GM12891 (cell line): ENCODE data around the gene KRT6B. TPM values are rescaled to one million over a fixed set of nuclear protein-coding genes. Genes with fewer than 3 reads are reported as not detected.
"Not testable (repeated sequence)": the region's sequence is repeated elsewhere in the genome, so short reads cannot be mapped to it uniquely, and the experiment has no call there.

ENCODE experiments used
- DNase-seq: peaks from one replicate; pipeline ENCODE4 v3.0.0; 2011; ENCODE audit warnings: low spot score; ENCODE audit not compliant: insufficient read length
- FAIRE-seq: peaks from 2 replicates; lab custom pipeline; 2011; peaks lifted over from hg19 to GRCh38; lab: Jason Lieb, UNC
- PAX5 ChIP-seq: IDR thresholded peaks from 2 replicates; pipeline ENCODE4 v1.6.1; 2011; ENCODE audit warnings: low read length, moderate library complexity, mild to moderate bottlenecking; ENCODE audit not compliant: insufficient read depth, severe bottlenecking
- POLR2A ChIP-seq: IDR thresholded peaks from 2 replicates; pipeline ENCODE4 v1.6.1; 2011; ENCODE audit warnings: low read depth, low read length, control low read depth
- POLR2AphosphoS5 ChIP-seq: IDR thresholded peaks from 2 replicates; pipeline ENCODE4 v1.6.1; 2011; ENCODE audit warnings: low read depth, low read length, control low read depth
- POU2F2 ChIP-seq: IDR thresholded peaks from 2 replicates; pipeline ENCODE4 v1.6.1; 2011; ENCODE audit warnings: low read depth, mild to moderate bottlenecking, control low read depth, low read length, moderate library complexity
- SPI1 ChIP-seq: IDR thresholded peaks from 2 replicates; pipeline ENCODE4 v1.6.1; 2011; ENCODE audit warnings: low read depth, low read length, control low read depth
- TAF1 ChIP-seq: IDR thresholded peaks from 2 replicates; pipeline ENCODE4 v1.6.1; 2011; ENCODE audit warnings: low read depth, low read length, control low read depth
- polyA plus RNA-seq: library from polyadenylated mRNA; unstranded; fragments of >200 nt; gene quantifications from one replicate; pipeline ENCODE4 v1.2.1, GENCODE V29; 2012; ENCODE audit warnings: low read depth, missing spikeins, inconsistent platforms; ENCODE audit not compliant: missing spikeins

The KRT6B gene
- 0.04 TPM for polyA plus RNA-seq

DNA sequence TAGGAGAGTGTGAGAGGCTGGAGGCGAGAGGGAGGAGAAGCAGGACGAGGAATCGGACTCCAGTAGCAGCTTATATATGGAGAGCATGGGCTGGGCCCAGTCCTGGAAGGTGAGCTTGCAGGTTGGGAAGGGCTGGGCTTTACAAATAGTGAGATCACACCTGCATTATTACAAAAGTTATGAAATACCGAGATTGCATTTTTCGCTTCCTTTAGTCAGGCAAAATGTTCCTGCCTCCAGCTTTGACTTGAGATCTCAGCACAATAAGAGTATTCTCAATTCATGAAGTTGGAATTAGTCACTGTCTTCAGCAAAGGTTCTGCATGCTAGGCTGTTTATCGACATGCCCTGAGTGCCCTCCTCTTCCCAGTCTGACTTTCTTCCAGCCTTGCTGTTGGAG lies at the start of gene KRT6B:
Gene KRT6B (minus strand): TSS at position 46 of the 400 bp plus-strand sequence. CDS start 68 bp downstream, outside the sequence.
- no peak for FAIRE-seq
- TF ChIP-seq PAX5, result no peak
- TF ChIP-seq POLR2A, result no peak

DNA sequence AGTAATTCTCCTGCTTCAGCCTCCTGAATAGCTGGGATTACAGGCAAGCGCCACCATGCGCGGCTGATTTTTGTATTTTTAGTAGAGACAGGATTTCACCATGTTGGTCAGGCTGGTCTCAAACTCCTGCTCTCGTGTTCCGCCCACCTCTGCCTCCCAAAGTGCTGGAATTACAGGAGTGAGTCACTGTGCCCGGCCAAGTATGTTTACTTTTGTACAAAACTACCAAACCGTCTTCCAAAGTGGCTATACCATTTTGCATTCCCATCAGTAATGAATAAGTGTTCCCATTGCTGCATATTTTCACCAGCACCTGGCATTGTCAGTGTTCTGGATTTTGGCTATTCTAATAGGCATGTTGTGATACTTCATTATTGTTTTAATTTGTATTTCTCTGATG lies 49.5 kb upstream of the KRT6B start:
- FAIRE-seq, result no peak
- no peak for DNase-seq
- TF ChIP-seq PAX5, result no peak
- TF ChIP-seq POLR2AphosphoS5, result no peak
- no peak for TF ChIP-seq TAF1
- no peak for TF ChIP-seq POLR2A
- no peak for TF ChIP-seq POU2F2
- no peak for TF ChIP-seq SPI1

More for the DNA sequence above, at the start of gene KRT6B:
- DNase-seq, result no peak

DNA sequence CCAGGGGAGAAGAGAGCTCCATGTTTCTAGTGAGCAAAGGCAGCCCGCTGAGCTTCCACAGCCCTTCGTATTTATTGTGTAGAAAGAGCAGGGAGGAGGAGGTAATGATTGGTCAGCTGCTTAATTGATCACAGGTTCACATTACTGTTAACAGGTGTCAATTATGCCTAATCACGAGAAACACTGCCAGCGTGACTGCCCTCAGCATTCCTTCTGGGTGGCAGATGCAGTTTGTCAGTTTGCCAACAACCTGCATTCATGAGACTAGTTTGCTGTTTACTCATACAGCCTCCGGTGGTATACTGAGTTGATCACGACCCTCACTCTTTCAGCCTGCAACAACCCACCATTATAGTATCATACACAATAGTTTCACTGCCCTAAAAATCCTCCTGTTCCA lies 48.6 kb upstream of the KRT6B start:
- FAIRE-seq, DNase-seq: not testable (repeated sequence)

DNA sequence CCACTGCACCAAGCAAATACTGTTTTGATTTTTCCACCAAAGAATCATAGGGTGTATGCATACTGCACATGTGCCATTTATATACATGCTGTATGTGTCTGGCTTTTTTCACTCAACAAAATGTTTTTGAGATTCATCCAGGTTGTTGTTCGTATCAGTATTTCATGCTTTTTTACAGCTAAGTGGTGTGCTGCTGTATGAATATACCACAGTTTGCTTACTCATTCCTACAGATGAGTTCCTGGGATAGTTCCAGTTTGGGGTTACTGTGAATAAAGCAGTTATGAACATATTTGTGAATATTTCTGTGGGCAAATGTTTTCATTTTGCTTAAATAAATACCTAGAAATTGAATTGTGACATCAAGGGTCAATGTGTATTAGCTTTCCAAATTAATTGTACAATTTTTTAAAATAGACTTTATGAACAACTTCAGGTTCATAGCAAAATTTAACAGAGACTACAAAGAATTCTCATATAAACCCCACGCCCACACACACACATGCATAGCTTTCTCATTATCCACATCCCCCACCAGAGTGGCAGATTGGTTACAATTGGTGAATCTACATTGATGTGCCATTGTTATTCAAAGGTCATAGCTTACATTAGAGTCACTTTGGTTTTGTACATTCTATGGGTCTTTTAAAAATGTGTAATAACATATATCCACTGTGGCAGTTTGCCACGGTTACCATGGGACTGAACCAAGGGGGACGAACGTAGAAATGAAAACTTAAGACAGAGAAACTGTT lies 48.0 kb upstream of the KRT6B start:
- no peak for FAIRE-seq
- no peak for DNase-seq
- TF ChIP-seq SPI1 (no peak), TAF1 (no peak), POU2F2 (no peak), PAX5 (no peak), POLR2AphosphoS5 (no peak), POLR2A (no peak)

DNA sequence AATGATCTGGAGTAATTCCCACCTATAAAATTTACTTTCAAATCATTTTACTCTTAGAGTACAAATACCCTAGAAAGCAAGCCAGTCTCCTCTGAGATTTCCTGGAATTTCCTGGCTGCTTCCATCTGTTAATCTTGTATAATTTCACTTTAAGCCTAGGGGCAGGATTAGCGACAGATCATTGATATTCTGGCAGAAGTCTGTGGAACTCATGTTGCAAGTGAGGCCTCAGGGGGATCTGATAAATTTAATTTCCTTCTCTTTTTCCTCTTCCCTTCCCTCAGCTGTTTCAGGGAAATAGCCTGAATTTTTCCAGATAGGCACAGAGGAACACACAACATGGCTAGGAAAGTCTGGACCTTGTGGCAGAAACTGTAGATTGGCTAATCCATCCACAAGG lies 47.0 kb upstream of the KRT6B start:
- DNase-seq (no peak), FAIRE-seq (no peak)
- TF ChIP-seq PAX5, result no peak
- no peak for TF ChIP-seq POLR2AphosphoS5
- no peak for TF ChIP-seq SPI1
- no peak for TF ChIP-seq POU2F2
- TF ChIP-seq POLR2A, result no peak
- no peak for TF ChIP-seq TAF1

DNA sequence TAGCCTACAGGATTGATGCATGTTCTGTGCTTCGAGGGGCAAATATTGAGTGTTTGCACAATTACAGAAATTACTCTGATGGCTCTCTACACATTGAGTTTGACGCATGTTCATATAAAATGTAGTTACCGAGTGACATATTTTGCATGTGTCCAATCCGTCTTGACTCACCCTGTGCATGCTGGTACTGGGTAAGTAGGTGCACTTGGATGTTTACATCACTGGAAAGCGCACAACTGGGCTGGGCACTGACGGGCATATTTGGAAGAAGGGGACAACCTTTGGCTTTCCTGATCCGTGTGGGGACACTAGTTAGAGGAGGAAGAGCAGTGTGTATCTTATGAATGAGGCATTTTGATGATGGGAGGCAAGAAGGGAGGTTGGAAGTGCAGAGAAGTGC lies 46.0 kb upstream of the KRT6B start:
- no peak for FAIRE-seq
- no peak for DNase-seq
- TF ChIP-seq POU2F2 (no peak), PAX5 (no peak), TAF1 (no peak), SPI1 (no peak), POLR2A (no peak), POLR2AphosphoS5 (no peak)

DNA sequence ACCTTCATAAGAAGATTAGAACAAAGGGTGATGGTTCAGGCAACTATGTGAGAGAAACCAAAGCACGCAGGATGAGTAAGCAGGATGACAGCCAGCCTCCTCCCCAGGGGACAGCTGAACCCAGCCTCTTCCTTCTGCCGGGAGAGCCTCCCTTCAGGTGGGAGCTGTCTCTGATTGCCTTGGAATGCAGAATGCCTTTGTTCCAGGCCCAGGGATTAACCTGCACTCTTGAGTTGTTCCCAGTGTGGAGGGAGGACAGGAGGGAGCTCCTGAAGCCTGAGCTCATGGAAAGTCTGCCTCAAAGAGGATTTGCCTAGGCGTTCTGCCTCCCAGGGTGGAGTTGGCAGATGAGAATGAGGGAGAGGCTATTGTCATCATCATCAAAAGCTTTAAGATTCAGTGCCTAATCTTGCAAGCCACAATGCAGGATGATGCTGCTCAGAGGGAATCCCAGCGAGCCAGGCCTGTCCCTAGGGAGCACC lies 44.7 kb upstream of the KRT6B start:
- TF ChIP-seq TAF1 (no peak), POLR2A (no peak), PAX5 (no peak), POU2F2 (no peak), POLR2AphosphoS5 (no peak), SPI1 (no peak)
- no peak for FAIRE-seq
- DNase-seq, result no peak

DNA sequence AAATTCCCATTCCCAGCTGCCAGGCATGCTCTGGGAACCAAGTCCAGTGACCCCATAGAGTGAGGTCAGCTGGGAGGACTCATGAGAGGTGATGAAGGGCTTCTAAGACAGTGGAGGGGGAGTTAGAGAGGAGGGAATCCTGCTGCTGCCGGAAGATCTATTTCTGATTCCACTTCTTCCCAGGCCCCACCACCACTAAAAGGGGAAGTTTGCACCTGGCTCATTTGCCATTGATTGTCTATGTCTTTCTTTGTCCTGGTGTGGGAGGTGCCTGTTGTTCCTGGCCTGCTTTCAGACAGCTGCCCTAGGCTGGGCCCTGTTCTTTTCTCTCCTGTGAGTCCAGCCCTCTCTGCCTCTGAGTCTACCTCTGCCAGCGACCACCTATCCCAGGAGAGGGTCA lies 44.1 kb upstream of the KRT6B start:
- TF ChIP-seq POLR2AphosphoS5 (no peak), TAF1 (no peak), POU2F2 (no peak)
- no peak for FAIRE-seq
- no peak for DNase-seq

DNA sequence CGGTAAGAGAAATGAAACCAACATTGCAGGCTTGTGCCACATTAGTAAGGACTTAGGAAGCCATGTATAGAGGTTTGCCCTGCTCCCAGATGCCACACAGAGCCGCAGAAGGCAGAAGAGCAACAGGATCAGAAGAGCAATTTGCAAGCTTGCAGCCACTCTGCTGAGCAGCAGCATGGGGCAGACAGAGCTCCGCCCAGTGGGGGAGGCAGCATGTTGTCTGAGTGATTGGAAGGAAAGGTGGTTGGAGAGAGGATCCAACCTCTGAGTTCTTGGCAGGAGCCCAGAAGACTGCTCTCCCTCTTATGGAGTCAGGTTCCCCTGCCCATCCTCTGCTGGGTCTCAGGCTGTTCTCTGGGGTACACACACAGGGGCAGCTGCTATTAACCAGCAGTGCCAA lies 43.4 kb upstream of the KRT6B start:
- no peak for FAIRE-seq
- DNase-seq, result no peak
- TF ChIP-seq PAX5, result no peak
- no peak for TF ChIP-seq POLR2AphosphoS5
- no peak for TF ChIP-seq TAF1
- TF ChIP-seq SPI1, result no peak
- no peak for TF ChIP-seq POLR2A
- no peak for TF ChIP-seq POU2F2

DNA sequence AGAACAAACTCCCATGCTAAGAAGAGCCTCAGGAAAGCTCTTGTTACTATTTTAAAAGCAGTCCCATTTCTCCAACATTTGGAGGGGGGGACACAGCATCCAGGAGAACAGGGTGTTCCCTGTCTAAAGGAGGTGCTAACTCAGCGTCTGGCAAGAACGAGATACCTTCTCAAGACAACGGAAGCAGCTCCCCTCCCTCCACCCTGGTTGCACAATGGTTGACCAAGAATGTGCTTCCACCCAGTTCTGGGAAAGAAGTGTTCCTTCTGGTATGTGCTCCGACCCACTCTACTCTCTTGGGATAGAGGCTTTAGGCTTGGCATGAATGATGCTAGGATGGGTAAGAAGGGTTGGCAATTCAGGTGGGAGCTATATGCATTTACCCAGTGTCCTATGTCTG lies 42.6 kb upstream of the KRT6B start:
- TF ChIP-seq POU2F2 (no peak), POLR2A (no peak), POLR2AphosphoS5 (no peak), TAF1 (no peak), SPI1 (no peak), PAX5 (no peak)
- no peak for DNase-seq
- no peak for FAIRE-seq

DNA sequence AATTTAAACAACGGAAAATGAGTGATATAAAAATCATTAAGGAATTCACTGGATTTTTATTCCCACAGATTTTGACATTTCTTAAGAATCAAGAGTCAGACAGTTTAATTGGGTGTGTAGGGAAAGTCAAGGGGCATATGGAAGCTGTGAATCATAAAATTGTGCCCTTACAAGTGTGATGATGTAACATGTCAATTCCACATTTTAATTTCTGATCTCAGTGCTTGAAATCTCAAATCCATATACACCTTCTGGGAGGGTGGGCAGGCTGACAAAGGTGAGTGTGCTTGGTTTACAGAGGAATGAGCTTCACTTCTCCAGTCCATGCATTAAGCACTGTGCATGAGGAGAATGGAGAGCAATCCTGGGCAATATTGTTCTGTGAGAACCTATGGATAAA lies 42.2 kb upstream of the KRT6B start:
- FAIRE-seq (no peak), DNase-seq (no peak)
- TF ChIP-seq POLR2A (no peak), POU2F2 (no peak), PAX5 (no peak), TAF1 (no peak), SPI1 (no peak), POLR2AphosphoS5 (no peak)

DNA sequence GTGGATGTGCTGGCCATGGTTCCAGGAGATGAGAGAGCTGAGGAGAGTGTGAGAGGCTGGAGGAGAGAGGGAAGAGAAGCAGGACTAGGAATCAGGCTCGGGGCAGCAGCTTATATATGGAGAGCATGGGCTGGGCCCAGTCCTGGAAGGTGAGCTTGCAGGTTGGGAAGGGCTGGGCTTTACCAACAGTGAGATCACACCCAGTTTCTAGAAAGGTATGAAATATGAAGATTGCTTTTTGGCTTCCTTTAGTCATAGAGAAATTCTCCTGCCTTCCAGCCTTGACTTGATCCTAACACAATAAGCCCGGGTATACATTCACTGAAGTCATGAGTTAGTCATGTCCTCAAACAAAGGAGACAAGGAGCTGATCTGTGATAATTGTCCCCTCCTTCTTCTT lies 41.2 kb upstream of the KRT6B start, which contains the start of gene KRT6A:
Gene KRT6A (minus strand): TSS at position 86 of the 400 bp plus-strand sequence. CDS start 69 bp downstream, at position 17.
- FAIRE-seq (no peak), DNase-seq (no peak)
- no peak for TF ChIP-seq SPI1
- TF ChIP-seq POU2F2, result no peak
- TF ChIP-seq POLR2A, result no peak
- no peak for TF ChIP-seq POLR2AphosphoS5
- TF ChIP-seq PAX5, result no peak
- no peak for TF ChIP-seq TAF1

DNA sequence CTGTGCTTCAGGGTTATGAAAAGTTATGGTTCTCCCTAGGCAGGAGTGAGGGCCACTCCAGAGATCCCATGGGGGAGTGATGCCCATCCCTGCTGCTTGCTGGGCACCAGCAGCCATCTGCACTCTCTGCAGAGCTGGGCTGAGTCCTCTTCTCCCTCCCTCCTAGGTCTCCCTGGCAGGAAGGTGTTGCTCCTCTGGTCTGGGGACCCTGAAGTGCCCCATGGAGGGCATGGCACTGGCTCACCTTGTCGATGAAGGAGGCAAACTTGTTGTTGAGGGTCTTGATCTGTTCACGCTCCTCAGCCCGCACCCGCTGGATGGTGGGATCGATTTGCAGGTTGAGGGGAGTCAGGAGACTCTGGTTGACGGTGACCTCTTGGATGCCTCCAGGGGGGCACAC lies 40.5 kb upstream of the KRT6B start:
- not testable (repeated sequence) for FAIRE-seq, DNase-seq

DNA sequence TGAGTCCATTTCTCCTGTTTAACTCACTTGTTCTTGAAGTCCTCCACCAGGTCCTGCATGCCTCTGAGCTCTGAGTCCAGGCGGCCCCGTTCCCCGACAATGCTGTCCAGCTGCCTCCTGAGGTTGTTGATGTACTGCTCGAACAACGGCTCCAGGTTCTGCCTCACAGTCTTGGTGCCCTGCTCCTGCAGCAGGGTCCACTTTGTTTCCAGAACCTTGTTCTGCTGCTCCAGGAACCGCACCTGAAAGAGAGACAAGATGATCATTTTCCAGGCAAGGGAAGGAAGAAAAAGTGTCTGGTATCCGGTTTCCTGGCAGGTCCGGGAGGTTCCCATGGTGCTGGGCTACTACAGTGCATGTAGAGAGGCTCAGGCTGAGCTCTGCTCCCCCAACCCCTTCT lies 39.5 kb upstream of the KRT6B start:
- not testable (repeated sequence) for DNase-seq, FAIRE-seq
